SK-N-SH (cell line): Measurements from ENCODE around the gene JAK1.

Source experiments
- CTCF ChIP-seq: fragments of 200-600 bp; sonication (generic); IDR thresholded peaks from 2 replicates; pipeline ENCODE4 v1.6.1; 2017; ENCODE audit warnings: antibody characterized with exemption, mild to moderate bottlenecking, moderate library complexity
- EP300 ChIP-seq, 2 experiments: IDR thresholded peaks; 2 replicates each; pipeline versions ENCODE4 v1.4.0 to v1.6.1; 2012; ENCODE audit warnings: borderline replicate concordance in 1 of 2, low read depth in 1 of 2, low read length in 1 of 2
- EZH2phosphoT487 ChIP-seq: fragments of 200-600 bp; sonication (generic); IDR thresholded peaks from 2 replicates; pipeline ENCODE4 v1.6.1; 2017; ENCODE audit warnings: low read depth, mixed run types, mild to moderate bottlenecking, antibody characterized with exemption, moderate library complexity, borderline replicate concordance
- GATA2 ChIP-seq: sonication (generic); formaldehyde crosslinking; IDR thresholded peaks from 2 replicates; pipeline ENCODE4 v1.5.0; 2020; ENCODE audit warnings: mild to moderate bottlenecking, missing genetic modification reagents
- POLR2AphosphoS5 ChIP-seq: IDR thresholded peaks from 2 replicates; pipeline ENCODE4 v1.6.1; 2012; ENCODE audit warnings: low read depth, low read length
- RAD21 ChIP-seq: IDR thresholded peaks from 2 replicates; pipeline ENCODE4 v1.6.1; 2012; ENCODE audit warnings: mild to moderate bottlenecking, low read length
- TCF12 ChIP-seq: IDR thresholded peaks from 2 replicates; pipeline ENCODE4 v1.4.0; 2012
- TEAD4 ChIP-seq: IDR thresholded peaks from 2 replicates; pipeline ENCODE4 v1.4.0; 2012; ENCODE audit warnings: mild to moderate bottlenecking, borderline replicate concordance; ENCODE audit not compliant: insufficient read depth
- TF ChIP-seq, protein P1 (sequence below): IDR thresholded peaks from 2 replicates; pipeline ENCODE4 v1.4.0; 2012; ENCODE audit warnings: low read depth, borderline replicate concordance
- TF ChIP-seq, protein P2 (sequence below): IDR thresholded peaks from 2 replicates; pipeline ENCODE4 v1.6.1; 2012; ENCODE audit warnings: mild to moderate bottlenecking, low read depth, low read length, moderate library complexity
- TF ChIP-seq, protein P3 (sequence below): IDR thresholded peaks from 2 replicates; pipeline ENCODE4 v1.4.0; 2012; ENCODE audit warnings: low read depth, borderline replicate concordance

- TF ChIP-seq EZH2phosphoT487 (no peak), CTCF (no peak), EP300 (IDR thresholded peaks at IDR 0.05; ENCODE audit: borderline replicate concordance in 1 of 2, low read depth in 1 of 2, low read length in 1 of 2) (no peak), POLR2AphosphoS5 (no peak), RAD21 (no peak), TCF12 (no peak), TEAD4 (no peak), GATA2 (CRISPR knock-in tag) (no peak)
- TF ChIP-seq, protein P1, sequence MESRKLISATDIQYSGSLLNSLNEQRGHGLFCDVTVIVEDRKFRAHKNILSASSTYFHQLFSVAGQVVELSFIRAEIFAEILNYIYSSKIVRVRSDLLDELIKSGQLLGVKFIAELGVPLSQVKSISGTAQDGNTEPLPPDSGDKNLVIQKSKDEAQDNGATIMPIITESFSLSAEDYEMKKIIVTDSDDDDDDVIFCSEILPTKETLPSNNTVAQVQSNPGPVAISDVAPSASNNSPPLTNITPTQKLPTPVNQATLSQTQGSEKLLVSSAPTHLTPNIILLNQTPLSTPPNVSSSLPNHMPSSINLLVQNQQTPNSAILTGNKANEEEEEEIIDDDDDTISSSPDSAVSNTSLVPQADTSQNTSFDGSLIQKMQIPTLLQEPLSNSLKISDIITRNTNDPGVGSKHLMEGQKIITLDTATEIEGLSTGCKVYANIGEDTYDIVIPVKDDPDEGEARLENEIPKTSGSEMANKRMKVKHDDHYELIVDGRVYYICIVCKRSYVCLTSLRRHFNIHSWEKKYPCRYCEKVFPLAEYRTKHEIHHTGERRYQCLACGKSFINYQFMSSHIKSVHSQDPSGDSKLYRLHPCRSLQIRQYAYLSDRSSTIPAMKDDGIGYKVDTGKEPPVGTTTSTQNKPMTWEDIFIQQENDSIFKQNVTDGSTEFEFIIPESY = no peak
- TF ChIP-seq, protein P2, sequence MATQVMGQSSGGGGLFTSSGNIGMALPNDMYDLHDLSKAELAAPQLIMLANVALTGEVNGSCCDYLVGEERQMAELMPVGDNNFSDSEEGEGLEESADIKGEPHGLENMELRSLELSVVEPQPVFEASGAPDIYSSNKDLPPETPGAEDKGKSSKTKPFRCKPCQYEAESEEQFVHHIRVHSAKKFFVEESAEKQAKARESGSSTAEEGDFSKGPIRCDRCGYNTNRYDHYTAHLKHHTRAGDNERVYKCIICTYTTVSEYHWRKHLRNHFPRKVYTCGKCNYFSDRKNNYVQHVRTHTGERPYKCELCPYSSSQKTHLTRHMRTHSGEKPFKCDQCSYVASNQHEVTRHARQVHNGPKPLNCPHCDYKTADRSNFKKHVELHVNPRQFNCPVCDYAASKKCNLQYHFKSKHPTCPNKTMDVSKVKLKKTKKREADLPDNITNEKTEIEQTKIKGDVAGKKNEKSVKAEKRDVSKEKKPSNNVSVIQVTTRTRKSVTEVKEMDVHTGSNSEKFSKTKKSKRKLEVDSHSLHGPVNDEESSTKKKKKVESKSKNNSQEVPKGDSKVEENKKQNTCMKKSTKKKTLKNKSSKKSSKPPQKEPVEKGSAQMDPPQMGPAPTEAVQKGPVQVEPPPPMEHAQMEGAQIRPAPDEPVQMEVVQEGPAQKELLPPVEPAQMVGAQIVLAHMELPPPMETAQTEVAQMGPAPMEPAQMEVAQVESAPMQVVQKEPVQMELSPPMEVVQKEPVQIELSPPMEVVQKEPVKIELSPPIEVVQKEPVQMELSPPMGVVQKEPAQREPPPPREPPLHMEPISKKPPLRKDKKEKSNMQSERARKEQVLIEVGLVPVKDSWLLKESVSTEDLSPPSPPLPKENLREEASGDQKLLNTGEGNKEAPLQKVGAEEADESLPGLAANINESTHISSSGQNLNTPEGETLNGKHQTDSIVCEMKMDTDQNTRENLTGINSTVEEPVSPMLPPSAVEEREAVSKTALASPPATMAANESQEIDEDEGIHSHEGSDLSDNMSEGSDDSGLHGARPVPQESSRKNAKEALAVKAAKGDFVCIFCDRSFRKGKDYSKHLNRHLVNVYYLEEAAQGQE = no peak
- TF ChIP-seq, protein P3, sequence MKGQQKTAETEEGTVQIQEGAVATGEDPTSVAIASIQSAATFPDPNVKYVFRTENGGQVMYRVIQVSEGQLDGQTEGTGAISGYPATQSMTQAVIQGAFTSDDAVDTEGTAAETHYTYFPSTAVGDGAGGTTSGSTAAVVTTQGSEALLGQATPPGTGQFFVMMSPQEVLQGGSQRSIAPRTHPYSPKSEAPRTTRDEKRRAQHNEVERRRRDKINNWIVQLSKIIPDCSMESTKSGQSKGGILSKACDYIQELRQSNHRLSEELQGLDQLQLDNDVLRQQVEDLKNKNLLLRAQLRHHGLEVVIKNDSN = no peak
These were observed 9.5 kb downstream of the JAK1 start for GRCh38 chr1:64956733-64957441.
